HCT116 (cell line): ENCODE results near the gene MTA1. TPM values are rescaled to one million over a fixed set of nuclear protein-coding genes. Genes with fewer than 3 reads are reported as not detected.

Experiments used
- ATAC-seq: fragments of 200-7000 bp; cut with Tn5 transposase; 2 replicates; pipeline ENCODE4 v1.9.1; 2020; ENCODE audit warnings: mild to moderate bottlenecking, moderate library complexity
- BruUV-seq: library from RNA; stranded (reverse); fragments of 400-500 nt; replicated peaks from 2 replicates; lab custom pipeline; 2021; lab: Mats Ljungman, UMichigan
- CTCF ChIA-PET: fragments of 300-600 bp; sonication (Branson Sonifier 250); formaldehyde crosslinking; loops from one replicate; lab custom pipeline; 2021; ENCODE audit warnings: antibody characterized with exemption; lab: Charles Lee
- POLR2A ChIA-PET: fragments of 300-600, 350-600 bp; sonication (Branson Sonifier 250); formaldehyde crosslinking; loops from one replicate; lab custom pipeline; 2021; ENCODE audit warnings: antibody characterized with exemption; lab: Charles Lee
- RAD21 ChIA-PET, 2 experiments: fragments of 300-600 bp; sonication (Branson Sonifier 250); formaldehyde crosslinking; loops; one replicate each; lab custom pipeline; 2023; ENCODE audit warnings: low total read pairs in 2 of 2; ENCODE audit not compliant: uncharacterized antibody in 2 of 2, unreplicated experiment in 2 of 2, low non-redundant PET in 1 of 2; lab: Charles Lee
- DNase-seq: peaks from one replicate; pipeline ENCODE4 v3.0.0-alpha.2; 2010; ENCODE audit warnings: low read depth, low spot score
- H2AFZ ChIP-seq: fragments of 200-600 bp; shearing (Covaris generic), sonication (generic); 2 replicates; pipeline ENCODE4 v1.6.1; 2017; ENCODE audit warnings: low read depth, mixed run types, mixed read lengths, antibody characterized with exemption, low read length; ENCODE audit not compliant: poor library complexity, severe bottlenecking
- H3K27ac ChIP-seq: 2 replicates; pipeline ENCODE4 v1.5.1; 2012; ENCODE audit warnings: low read depth, low read length
- H3K27me3 ChIP-seq: fragments of 200-600 bp; sonication (generic); 2 replicates; pipeline ENCODE4 v1.6.1; 2016; ENCODE audit warnings: mixed run types, low read length, mixed read lengths; ENCODE audit not compliant: insufficient read depth
- H3K36me3 ChIP-seq, 2 experiments: fragments of 200-500 bp in 1 of 2; fragments of 200-600 bp in 1 of 2; sonication (Bioruptor generic) in 1 of 2; sonication (generic) in 1 of 2; 2 replicates each; pipeline versions ENCODE4 v1.5.1 to v1.6.1; 2014 to 2016; ENCODE audit warnings: low read length in 2 of 2, inconsistent platforms in 1 of 2, mixed read lengths in 1 of 2, mixed run types in 1 of 2; ENCODE audit not compliant: insufficient read depth in 2 of 2, control insufficient read depth in 1 of 2
- H3K4me1 ChIP-seq, 2 experiments: fragments of 200-600 bp in 1 of 2; sonication (generic) in 1 of 2; 2 replicates each; pipeline versions ENCODE4 v1.5.1 to v1.6.1; 2012 to 2017; ENCODE audit warnings: low read length in 2 of 2, inconsistent platforms in 1 of 2, mild to moderate bottlenecking in 1 of 2, mixed read lengths in 1 of 2, mixed run types in 1 of 2, moderate library complexity in 1 of 2; ENCODE audit not compliant: insufficient read depth in 2 of 2, control insufficient read depth in 1 of 2
- H3K4me2 ChIP-seq: fragments of 200-600 bp; sonication (generic); 2 replicates; pipeline ENCODE4 v1.6.1; 2017; ENCODE audit warnings: mixed run types, low read length, mixed read lengths
- H3K4me3 ChIP-seq, 2 experiments: fragments of 200-600 bp in 1 of 2; sonication (generic) in 1 of 2; replicated peaks in 1 of 2; 2 replicates each; pipeline ENCODE4 v1.5.1; 2011 to 2016; ENCODE audit warnings: low read length in 2 of 2, control low read depth in 1 of 2, low read depth in 1 of 2, mild to moderate bottlenecking in 1 of 2, mixed read lengths in 1 of 2, mixed run types in 1 of 2
- H3K79me2 ChIP-seq: fragments of 200-600 bp; sonication (generic); 2 replicates; pipeline ENCODE4 v1.6.1; 2017; ENCODE audit warnings: mild to moderate bottlenecking, mixed run types, low read length, moderate library complexity, mixed read lengths; ENCODE audit not compliant: insufficient read depth
- H3K9ac ChIP-seq: fragments of 200-600 bp; sonication (generic); 2 replicates; pipeline ENCODE4 v1.6.1; 2016; ENCODE audit warnings: low read length, mixed read lengths
- H3K9me2 ChIP-seq: fragments of 200-600 bp; sonication (generic), shearing (Covaris generic); 2 replicates; pipeline ENCODE4 v1.6.1; 2017; ENCODE audit warnings: mixed run types, mild to moderate bottlenecking, moderate library complexity; ENCODE audit not compliant: insufficient read depth
- H3K9me3 ChIP-seq, 2 experiments: fragments of 200-500 bp in 1 of 2; fragments of 200-600 bp in 1 of 2; sonication (Bioruptor generic) in 1 of 2; sonication (generic) in 1 of 2; 2 replicates each; pipeline ENCODE4 v1.6.1; 2014 to 2017; ENCODE audit warnings: low read length in 2 of 2, mixed read lengths in 2 of 2, inconsistent platforms in 1 of 2, low read depth in 1 of 2, mild to moderate bottlenecking in 1 of 2, mixed run types in 1 of 2, moderate library complexity in 1 of 2; ENCODE audit not compliant: control insufficient read depth in 1 of 2, insufficient read depth in 1 of 2
- H4K20me1 ChIP-seq: fragments of 200-600 bp; sonication (generic), shearing (Covaris generic); 2 replicates; pipeline ENCODE4 v1.6.1; 2017; ENCODE audit warnings: mixed run types, mild to moderate bottlenecking, moderate library complexity; ENCODE audit not compliant: insufficient read depth
- ATF3 ChIP-seq: IDR thresholded peaks from 2 replicates; pipeline ENCODE4 v1.6.1; 2012
- CBX3 ChIP-seq: IDR thresholded peaks from 2 replicates; pipeline ENCODE4 v1.6.1; 2012; ENCODE audit warnings: low read depth
- CTCF ChIP-seq, 3 experiments: fragments of 200-600 bp in 1 of 3; sonication (generic) in 1 of 3; IDR thresholded peaks in 2 of 3; conservative IDR thresholded peaks in 1 of 3; 2 replicates each; pipeline ENCODE4 v1.5.1; 2012 to 2017; ENCODE audit warnings: low read depth in 2 of 3, low read length in 2 of 3, antibody characterized with exemption in 1 of 3, borderline replicate concordance in 1 of 3, control low read depth in 1 of 3, mild to moderate bottlenecking in 1 of 3, mixed read lengths in 1 of 3, mixed run types in 1 of 3, moderate library complexity in 1 of 3; ENCODE audit not compliant: insufficient read depth in 1 of 3
- EGR1 ChIP-seq: IDR thresholded peaks from 2 replicates; pipeline ENCODE4 v1.6.1; 2012; ENCODE audit warnings: low read depth
- ELF1 ChIP-seq: IDR thresholded peaks from 2 replicates; pipeline ENCODE4 v1.6.1; 2012; ENCODE audit warnings: low read depth, borderline replicate concordance
- EZH2 ChIP-seq: fragments of 200-600 bp; sonication (generic); IDR thresholded peaks from 2 replicates; pipeline ENCODE4 v1.6.1; 2017; ENCODE audit warnings: antibody characterized with exemption, mixed run types
- JUND ChIP-seq: IDR thresholded peaks from 2 replicates; pipeline ENCODE4 v1.6.1; 2012
- POLR2AphosphoS5 ChIP-seq: IDR thresholded peaks from 2 replicates; pipeline ENCODE4 v1.6.1; 2011; ENCODE audit warnings: mild to moderate bottlenecking, low read depth, low read length, moderate library complexity
- SP1 ChIP-seq: IDR thresholded peaks from 2 replicates; pipeline ENCODE4 v1.6.1; 2012; ENCODE audit warnings: low read depth
- TCF7L2 ChIP-seq: IDR thresholded peaks from 2 replicates; pipeline ENCODE4 v1.7.0; 2011; ENCODE audit warnings: borderline replicate concordance, inconsistent platforms; ENCODE audit not compliant: insufficient read depth, insufficient read length; ENCODE audit errors: extremely low read depth
- ZBTB33 ChIP-seq: IDR thresholded peaks from 2 replicates; pipeline ENCODE4 v1.6.1; 2011; ENCODE audit warnings: mild to moderate bottlenecking, low read length, moderate library complexity; ENCODE audit not compliant: insufficient replicate concordance; ENCODE audit errors: extremely low read depth
- ZNF274 ChIP-seq: fragments of 200-500 bp; sonication (Bioruptor generic); IDR thresholded peaks from 2 replicates; pipeline ENCODE4 v1.6.1; 2014; ENCODE audit warnings: mild to moderate bottlenecking, low read depth, low read length, inconsistent platforms
- intact Hi-C: fragments of 100-400 bp; cut with micrococcal nuclease; formaldehyde crosslinking; loops from 2 replicates; pipeline ENCODE4 v1.10.0; 2022
- total RNA-seq: library from RNA; stranded (reverse); gene quantifications from one replicate; pipeline ENCODE4 v1.2.1, GENCODE V29; 2021; ENCODE audit not compliant: unreplicated experiment

MTA1 gene
- total RNA-seq, 1 experiment from 2014 or later = 229 TPM

- Histone ChIP-seq H3K9me3 (no peaks in the 10 kb centered on the region), H3K79me2 (peaks cover 8% of the 10 kb centered on the region; the same call in 1 of the 2 replicates), H3K27me3 (no peaks in the 10 kb centered on the region), H3K27ac (no peak overlapping the region), H3K9ac (no peak overlapping the region), H3K4me2 (no peak overlapping the region), H3K4me1 (no peaks in the 10 kb centered on the region), H3K36me3 (peaks cover 11 to 22% of the 10 kb centered on the region in 2 experiments; a peak in 3 of 4 replicates), H2AFZ (no peak overlapping the region), H4K20me1 (no peaks in the 10 kb centered on the region), H3K4me3 (no peak overlapping the region), H3K9me2 (no peaks in the 10 kb centered on the region)
- CTCF ChIA-PET = no interaction called here
- DNase-seq (no peak), ATAC-seq (no peak)
- TF ChIP-seq ELF1 (no peak), JUND (no peak), SP1 (no peak), CTCF (IDR thresholded peaks at IDR 0.05 in 2 of 3, conservative IDR thresholded peaks at IDR 0.05 in 1 of 3; ENCODE audit: borderline replicate concordance in 1 of 3, insufficient read depth in 1 of 3, low read depth in 2 of 3, low read length in 2 of 3) (no peak), EZH2 (no peak)
- POLR2A ChIA-PET = no interaction called here
- intact Hi-C loops = no loop called here
- RAD21 ChIA-PET = no interaction called here
- no TSS peak for BruUV-seq
These were observed 33.3 kb downstream of the MTA1 start for GRCh38 chr14:105452963-105453362.

- RAD21 ChIA-PET = no interaction called here
- Histone ChIP-seq H3K27me3 (no peaks in the 10 kb centered on the region), H3K9ac (no peak overlapping the region), H3K36me3 (peaks cover 11 to 22% of the 10 kb centered on the region in 2 experiments; a peak in 3 of 4 replicates), H3K4me1 (no peaks in the 10 kb centered on the region), H3K4me3 (no peak overlapping the region), H3K4me2 (no peak overlapping the region), H3K9me2 (no peaks in the 10 kb centered on the region), H2AFZ (no peak overlapping the region), H3K79me2 (peaks cover 3% of the 10 kb centered on the region; the same call in 1 of the 2 replicates), H3K27ac (no peak overlapping the region), H3K9me3 (no peaks in the 10 kb centered on the region), H4K20me1 (no peaks in the 10 kb centered on the region)
- TF ChIP-seq ZNF274 (no peak), POLR2AphosphoS5 (no peak), ZBTB33 (no peak), EZH2 (no peak), CBX3 (no peak), JUND (no peak), ATF3 (no peak), TCF7L2 (no peak), SP1 (no peak), ELF1 (no peak), CTCF (IDR thresholded peaks at IDR 0.05 in 2 of 3, conservative IDR thresholded peaks at IDR 0.05 in 1 of 3; ENCODE audit: borderline replicate concordance in 1 of 3, insufficient read depth in 1 of 3, low read depth in 2 of 3, low read length in 2 of 3) (no peak), EGR1 (no peak)
- POLR2A ChIA-PET = no interaction called here
- BruUV-seq = no TSS peak
- ATAC-seq = no peak
- intact Hi-C loops = no loop called here
- no peak for DNase-seq
- CTCF ChIA-PET = no interaction called here
These were observed 34.2 kb downstream of the MTA1 start for GRCh38 chr14:105453847-105454246.
